ENCODE results near the gene ALG14.
"Not testable (repeated sequence)": the region's sequence is repeated elsewhere in the genome, so short reads cannot be mapped to it uniquely, and the experiment has no call there.

The ALG14 gene

GRCh38 chr1:95095833-95096217, 23.1 kb upstream of the ALG14 start:
- Mint-ChIP-seq H3K4me3 (no peak overlapping the region), H3K27ac (peak overlapping the region; percentile 17), H3K4me1 (peaks cover 13% of the 10 kb centered on the region), H3K36me3 (no peaks in the 10 kb centered on the region), H3K9me3 (no peaks in the 10 kb centered on the region), H3K27me3 (no peaks in the 10 kb centered on the region)
- peak; percentile 87 for ATAC-seq

- Mint-ChIP-seq H3K4me3 (no peak overlapping the region), H3K36me3 (no peaks in the 10 kb centered on the region), H3K4me1 (peaks cover 13% of the 10 kb centered on the region), H3K27ac (no peak overlapping the region), H3K27me3 (peaks cover 2% of the 10 kb centered on the region), H3K9me3 (no peaks in the 10 kb centered on the region)
- ATAC-seq = peak; percentile 58
These were observed 22.2 kb upstream of the ALG14 start for GRCh38 chr1:95094923-95095322.

GRCh38 chr1:95093296-95093695, 20.5 kb upstream of the ALG14 start:
- Mint-ChIP-seq H3K9me3 (no peaks in the 10 kb centered on the region), H3K27ac (no peak overlapping the region), H3K36me3 (no peaks in the 10 kb centered on the region), H3K4me1 (peaks cover 13% of the 10 kb centered on the region), H3K4me3 (no peak overlapping the region), H3K27me3 (peaks cover 8% of the 10 kb centered on the region)
- peak; percentile 69 for ATAC-seq

GRCh38 chr1:95092891-95093290, 20.1 kb upstream of the ALG14 start:
- H3K36me3 Mint-ChIP-seq, H3K9me3 Mint-ChIP-seq, H3K4me3 Mint-ChIP-seq, ATAC-seq, H3K27ac Mint-ChIP-seq, H3K27me3 Mint-ChIP-seq: not testable (repeated sequence)
- H3K4me1 Mint-ChIP-seq = peaks cover 13% of the 10 kb centered on the region

- not testable (repeated sequence) for H3K4me3 Mint-ChIP-seq, H3K9me3 Mint-ChIP-seq, H3K27ac Mint-ChIP-seq, H3K36me3 Mint-ChIP-seq, H3K27me3 Mint-ChIP-seq, ATAC-seq
- peaks cover 15% of the 10 kb centered on the region for H3K4me1 Mint-ChIP-seq
These were observed 18.5 kb upstream of the ALG14 start for GRCh38 chr1:95091290-95091689.

GRCh38 chr1:95089650-95090287, 17.0 kb upstream of the ALG14 start:
- H3K27ac Mint-ChIP-seq = no peak overlapping the region
- no peak overlapping the region for H3K4me3 Mint-ChIP-seq
- peaks cover 8% of the 10 kb centered on the region for H3K27me3 Mint-ChIP-seq
- ATAC-seq = no peak
- peaks cover 7% of the 10 kb centered on the region for H3K4me1 Mint-ChIP-seq
- no peaks in the 10 kb centered on the region for H3K36me3 Mint-ChIP-seq
- no peaks in the 10 kb centered on the region for H3K9me3 Mint-ChIP-seq

GRCh38 chr1:95088303-95088702, 15.6 kb upstream of the ALG14 start:
- H3K4me1 Mint-ChIP-seq = peaks cover 14% of the 10 kb centered on the region
- no peaks in the 10 kb centered on the region for H3K36me3 Mint-ChIP-seq
- no peak for ATAC-seq
- H3K27me3 Mint-ChIP-seq = peaks cover 8% of the 10 kb centered on the region
- no peak overlapping the region for H3K4me3 Mint-ChIP-seq
- H3K9me3 Mint-ChIP-seq = no peaks in the 10 kb centered on the region
- H3K27ac Mint-ChIP-seq = no peak overlapping the region

- Mint-ChIP-seq H3K4me1 (peaks cover 14% of the 10 kb centered on the region), H3K4me3 (no peak overlapping the region), H3K36me3 (no peaks in the 10 kb centered on the region), H3K9me3 (no peaks in the 10 kb centered on the region), H3K27ac (peak overlapping the region; percentile 46), H3K27me3 (peaks cover 8% of the 10 kb centered on the region)
- peak; percentile 92 for ATAC-seq
These were observed 14.3 kb upstream of the ALG14 start for GRCh38 chr1:95086949-95087533.

GRCh38 chr1:95085376-95085775, 12.6 kb upstream of the ALG14 start:
- no peak overlapping the region for H3K4me3 Mint-ChIP-seq
- no peaks in the 10 kb centered on the region for H3K36me3 Mint-ChIP-seq
- H3K9me3 Mint-ChIP-seq = no peaks in the 10 kb centered on the region
- no peak overlapping the region for H3K27ac Mint-ChIP-seq
- peaks cover 8% of the 10 kb centered on the region for H3K27me3 Mint-ChIP-seq
- peaks cover 14% of the 10 kb centered on the region for H3K4me1 Mint-ChIP-seq
- no peak for ATAC-seq

GRCh38 chr1:95084317-95085176, 11.8 kb upstream of the ALG14 start:
- no peaks in the 10 kb centered on the region for H3K36me3 Mint-ChIP-seq
- H3K9me3 Mint-ChIP-seq = no peaks in the 10 kb centered on the region
- H3K27me3 Mint-ChIP-seq = peaks cover 3% of the 10 kb centered on the region
- ATAC-seq = peak; percentile 69
- H3K4me1 Mint-ChIP-seq = peaks cover 14% of the 10 kb centered on the region
- H3K4me3 Mint-ChIP-seq = no peak overlapping the region
- peak overlapping the region; percentile 8 for H3K27ac Mint-ChIP-seq

GRCh38 chr1:95080879-95081278, 8.1 kb upstream of the ALG14 start:
- no peak for ATAC-seq
- no peak overlapping the region for H3K4me3 Mint-ChIP-seq
- no peaks in the 10 kb centered on the region for H3K9me3 Mint-ChIP-seq
- H3K36me3 Mint-ChIP-seq = no peaks in the 10 kb centered on the region
- no peak overlapping the region for H3K27ac Mint-ChIP-seq
- H3K4me1 Mint-ChIP-seq = peaks cover 8% of the 10 kb centered on the region
- H3K27me3 Mint-ChIP-seq = no peaks in the 10 kb centered on the region

GRCh38 chr1:95080446-95080845, 7.7 kb upstream of the ALG14 start:
- H3K27ac Mint-ChIP-seq = no peak overlapping the region
- no peaks in the 10 kb centered on the region for H3K36me3 Mint-ChIP-seq
- H3K4me3 Mint-ChIP-seq = no peak overlapping the region
- no peaks in the 10 kb centered on the region for H3K27me3 Mint-ChIP-seq
- ATAC-seq = no peak
- H3K4me1 Mint-ChIP-seq = peaks cover 8% of the 10 kb centered on the region
- no peaks in the 10 kb centered on the region for H3K9me3 Mint-ChIP-seq

- Mint-ChIP-seq H3K9me3 (no peaks in the 10 kb centered on the region), H3K27me3 (no peaks in the 10 kb centered on the region), H3K4me3 (no peak overlapping the region), H3K27ac (no peak overlapping the region), H3K36me3 (no peaks in the 10 kb centered on the region), H3K4me1 (peaks cover 7% of the 10 kb centered on the region)
- no peak for ATAC-seq
These were observed 3.3 kb upstream of the ALG14 start for GRCh38 chr1:95076034-95076433.

GRCh38 chr1:95073446-95073845, 695 bp upstream of the ALG14 start:
- H3K4me1 Mint-ChIP-seq = peaks cover 7% of the 10 kb centered on the region
- H3K4me3 Mint-ChIP-seq = peak overlapping the region; percentile 93
- H3K27ac Mint-ChIP-seq = peak overlapping the region; percentile 90
- no peaks in the 10 kb centered on the region for H3K9me3 Mint-ChIP-seq
- H3K36me3 Mint-ChIP-seq = peaks cover 6% of the 10 kb centered on the region
- no peak for ATAC-seq
- H3K27me3 Mint-ChIP-seq = no peaks in the 10 kb centered on the region

GRCh38 chr1:95072117-95072516, 634 bp downstream of the ALG14 start:
- Mint-ChIP-seq H3K27ac (peak overlapping the region; percentile 90), H3K36me3 (peaks cover 13% of the 10 kb centered on the region), H3K27me3 (no peaks in the 10 kb centered on the region), H3K4me3 (peak overlapping the region; percentile 93), H3K4me1 (peaks cover 7% of the 10 kb centered on the region), H3K9me3 (no peaks in the 10 kb centered on the region)
- no peak for ATAC-seq

- Mint-ChIP-seq H3K9me3 (no peaks in the 10 kb centered on the region), H3K4me3 (no peak overlapping the region), H3K4me1 (peaks cover 7% of the 10 kb centered on the region), H3K27ac (peak overlapping the region; percentile 90), H3K27me3 (no peaks in the 10 kb centered on the region), H3K36me3 (peaks cover 13% of the 10 kb centered on the region)
- ATAC-seq = no peak
These were observed 1.2 kb downstream of the ALG14 start for GRCh38 chr1:95071539-95071938.

Measured in stimulated activated memory B cell treated with anti-CD40 and anti-IgM and Interleukin-4, amounts not matched to agents 10 μg/mL and 1 μg/mL and 100 μg/mL, for 72 hours (primary cell).